SU-DHL-6 (cell line): Measurements from ENCODE around the gene CLIP4.

Experiments used
- H2AFZ ChIP-seq: fragments of 200-600 bp; sonication (generic); 2 replicates; pipeline ENCODE4 v1.6.1; 2014; ENCODE audit warnings: low read depth, mild to moderate bottlenecking, moderate library complexity, mixed read lengths, antibody characterized with exemption, low read length; ENCODE audit not compliant: severe bottlenecking
- H3F3A ChIP-seq: fragments of 200-600 bp; shearing (Covaris generic); 2 replicates; pipeline ENCODE4 v1.6.0; 2016; ENCODE audit warnings: antibody characterized with exemption, mild to moderate bottlenecking; ENCODE audit not compliant: insufficient read depth
- H3K27ac ChIP-seq: fragments of 200-600 bp; sonication (generic); 2 replicates; pipeline ENCODE4 v1.5.1; 2016; ENCODE audit warnings: low read depth, mild to moderate bottlenecking, low read length, moderate library complexity, mixed read lengths
- H3K27me3 ChIP-seq: fragments of 200-600 bp; sonication (generic), shearing (Covaris generic); 2 replicates; pipeline ENCODE4 v1.6.0; 2014; ENCODE audit warnings: mild to moderate bottlenecking, low read length
- H3K36me3 ChIP-seq: fragments of 200-600 bp; sonication (generic); 2 replicates; pipeline ENCODE4 v1.6.1; 2014; ENCODE audit warnings: mild to moderate bottlenecking, low read length, mixed read lengths
- H3K4me2 ChIP-seq: fragments of 300-600, 200-600 bp; shearing (Covaris generic), sonication (generic); 2 replicates; pipeline ENCODE4 v1.6.0; 2014; ENCODE audit warnings: low read length, low read depth, mild to moderate bottlenecking; ENCODE audit not compliant: poor library complexity, severe bottlenecking
- H3K4me3 ChIP-seq: fragments of 200-600 bp; sonication (generic); 2 replicates; pipeline ENCODE4 v1.5.1; 2014; ENCODE audit warnings: antibody characterized with exemption, low read length, mild to moderate bottlenecking, mixed read lengths; ENCODE audit not compliant: insufficient read depth, poor library complexity, severe bottlenecking
- H3K79me2 ChIP-seq: fragments of 200-600 bp; sonication (generic); 2 replicates; pipeline ENCODE4 v1.6.1; 2014; ENCODE audit warnings: mild to moderate bottlenecking, low read length, moderate library complexity; ENCODE audit not compliant: insufficient read depth
- H3K9ac ChIP-seq: fragments of 200-600 bp; sonication (generic); 2 replicates; pipeline ENCODE4 v1.7.0; 2014; ENCODE audit warnings: mild to moderate bottlenecking, low read length
- H3K9me2 ChIP-seq: fragments of 200-600 bp; sonication (generic); replicated peaks from 2 replicates; pipeline ENCODE4 v1.6.1; 2014; ENCODE audit warnings: low read length; ENCODE audit not compliant: insufficient read depth
- H3K9me3 ChIP-seq: fragments of 200-600 bp; sonication (generic); 2 replicates; pipeline ENCODE4 v1.6.1; 2014; ENCODE audit warnings: low read length, mixed read lengths; ENCODE audit not compliant: insufficient read depth
- H4K20me1 ChIP-seq: fragments of 200-600 bp; sonication (generic); 2 replicates; pipeline ENCODE4 v1.6.1; 2014; ENCODE audit warnings: low read depth, mild to moderate bottlenecking, antibody characterized with exemption, low read length, moderate library complexity, mixed read lengths
- CTCF ChIP-seq: fragments of 200-600 bp; sonication (generic); IDR thresholded peaks from one replicate; pipeline ENCODE4 v1.5.1; 2017; ENCODE audit warnings: antibody characterized with exemption, mild to moderate bottlenecking, low read length, moderate library complexity; ENCODE audit not compliant: insufficient read depth, poor library complexity, severe bottlenecking
- EZH2phosphoT487 ChIP-seq: fragments of 200-600 bp; sonication (generic), shearing (Covaris generic); conservative IDR thresholded peaks from 2 replicates; pipeline ENCODE4 v1.6.1; 2018; ENCODE audit warnings: mild to moderate bottlenecking, antibody characterized with exemption, low read length, moderate library complexity, mixed read lengths

Gene CLIP4

GRCh38 chr2:29220506-29221270 is 105.5 kb downstream of the CLIP4 start:
- H3K36me3 ChIP-seq = no peaks in the 10 kb centered on the region
- H2AFZ ChIP-seq = no peak overlapping the region
- H3K79me2 ChIP-seq = no peaks in the 10 kb centered on the region
- no peak overlapping the region for H3K4me2 ChIP-seq
- no peaks in the 10 kb centered on the region for H3K27me3 ChIP-seq
- H3F3A ChIP-seq = no peaks in the 10 kb centered on the region
- no peak overlapping the region for H3K27ac ChIP-seq
- no peaks in the 10 kb centered on the region for H3K9me2 ChIP-seq
- H3K9me3 ChIP-seq = no peaks in the 10 kb centered on the region
- TF ChIP-seq EZH2phosphoT487 (no peak), CTCF (no peak)
- H3K9ac ChIP-seq = no peak overlapping the region
- no peaks in the 10 kb centered on the region for H4K20me1 ChIP-seq
- H3K4me3 ChIP-seq = no peak overlapping the region

- Histone ChIP-seq H3K79me2 (no peaks in the 10 kb centered on the region), H3K27ac (no peak overlapping the region), H3K9me2 (no peaks in the 10 kb centered on the region), H3K9ac (no peak overlapping the region), H3K9me3 (no peaks in the 10 kb centered on the region), H3K36me3 (no peaks in the 10 kb centered on the region), H3K27me3 (no peaks in the 10 kb centered on the region), H4K20me1 (no peaks in the 10 kb centered on the region), H3K4me2 (no peak overlapping the region), H3F3A (no peaks in the 10 kb centered on the region), H3K4me3 (no peak overlapping the region), H2AFZ (no peak overlapping the region)
- TF ChIP-seq EZH2phosphoT487 (no peak), CTCF (no peak)
Observed at GRCh38 chr2:29222381-29223179, 107.4 kb downstream of the CLIP4 start.

- H3K36me3 ChIP-seq = no peaks in the 10 kb centered on the region
- H3K9me2 ChIP-seq = no peaks in the 10 kb centered on the region
- no peak overlapping the region for H3K4me3 ChIP-seq
- no peaks in the 10 kb centered on the region for H3K27me3 ChIP-seq
- no peak overlapping the region for H3K4me2 ChIP-seq
- H3K27ac ChIP-seq = no peak overlapping the region
- no peaks in the 10 kb centered on the region for H3K9me3 ChIP-seq
- H3K9ac ChIP-seq = no peak overlapping the region
- H4K20me1 ChIP-seq = no peaks in the 10 kb centered on the region
- no peak overlapping the region for H2AFZ ChIP-seq
- no peaks in the 10 kb centered on the region for H3K79me2 ChIP-seq
- no peaks in the 10 kb centered on the region for H3F3A ChIP-seq
- TF ChIP-seq CTCF (no peak), EZH2phosphoT487 (no peak)
Observed at GRCh38 chr2:29223257-29223656, 108.0 kb downstream of the CLIP4 start.
